Tibial nerve (tissue), 4 donors: ENCODE measurements around the gene IFNA14. TPM values are rescaled to one million over a fixed set of nuclear protein-coding genes. Genes with fewer than 3 reads are reported as not detected.
"Not testable (repeated sequence)": the region's sequence is repeated elsewhere in the genome, so short reads cannot be mapped to it uniquely, and the experiment has no call there.

Source experiments
- DNase-seq, 2 donors: peaks; one replicate each; pipeline ENCODE4 v3.0.0-alpha.2; 2019; ENCODE audit warnings: low spot score in 2 of 2
- H3K27ac ChIP-seq, 4 donors: fragments of 200-600 bp; sonication (generic) in 3 of 4; one replicate each; pipeline ENCODE4 v1.5.1; 2017 to 2019; ENCODE audit warnings: mild to moderate bottlenecking in 1 of 4
- H3K27me3 ChIP-seq, 2 donors: fragments of 200-600 bp; sonication (generic) in 1 of 2; one replicate each; pipeline versions ENCODE4 v1.5.1 to v1.6.0; 2017 to 2019
- H3K36me3 ChIP-seq, 3 donors: fragments of 200-600 bp; sonication (generic); one replicate each; pipeline ENCODE4 v1.5.1; 2018 to 2019
- H3K4me1 ChIP-seq, 4 donors: fragments of 200-600 bp; sonication (generic) in 3 of 4; one replicate each; pipeline ENCODE4 v1.5.1; 2017 to 2019
- H3K4me3 ChIP-seq, 4 donors: fragments of 200-600 bp; sonication (generic) in 3 of 4; one replicate each; pipeline ENCODE4 v1.5.1; 2017 to 2019; ENCODE audit warnings: mild to moderate bottlenecking in 1 of 4, moderate library complexity in 1 of 4
- H3K9me3 ChIP-seq, 4 donors: fragments of 200-600 bp; sonication (generic) in 3 of 4; one replicate each; pipeline ENCODE4 v1.5.1; 2017 to 2019
- EP300 ChIP-seq, 2 donors: sonication (generic); formaldehyde crosslinking; IDR thresholded peaks; one replicate each; pipeline ENCODE4 v1.6.1; 2017; ENCODE audit warnings: antibody characterized with exemption in 2 of 2, mild to moderate bottlenecking in 1 of 2
- POLR2A ChIP-seq, 2 donors: fragments of 450-650 bp; IDR thresholded peaks; one replicate each; pipeline ENCODE4 v1.6.1; 2017; ENCODE audit warnings: antibody characterized with exemption in 2 of 2, mild to moderate bottlenecking in 2 of 2, moderate library complexity in 2 of 2
- WGBS, 2 donors: methylation state at CpG; one replicate each; pipeline ENCODE4 v1.1.5; 2018; 5-methylcytosine and 5-hydroxymethylcytosine counted together
- total RNA-seq, 4 donors: library from RNA; depleted of rRNA; stranded (reverse); fragments of >200 nt; gene quantifications; one replicate each; pipeline ENCODE4 v1.1.0, GENCODE V29; 2016
- TF ChIP-seq, protein P1 (sequence below), 5 experiments: fragments of 200-600 bp in 3 of 5; fragments of 450-650 bp in 2 of 5; sonication (generic) in 3 of 5; IDR thresholded peaks; one replicate each; pipeline ENCODE4 v1.5.1; 2016 to 2019; ENCODE audit warnings: antibody characterized with exemption in 5 of 5, mild to moderate bottlenecking in 3 of 5, moderate library complexity in 2 of 5

IFNA14 gene
- total RNA-seq, 4 donors from 2014 or later: not detected

DNA sequence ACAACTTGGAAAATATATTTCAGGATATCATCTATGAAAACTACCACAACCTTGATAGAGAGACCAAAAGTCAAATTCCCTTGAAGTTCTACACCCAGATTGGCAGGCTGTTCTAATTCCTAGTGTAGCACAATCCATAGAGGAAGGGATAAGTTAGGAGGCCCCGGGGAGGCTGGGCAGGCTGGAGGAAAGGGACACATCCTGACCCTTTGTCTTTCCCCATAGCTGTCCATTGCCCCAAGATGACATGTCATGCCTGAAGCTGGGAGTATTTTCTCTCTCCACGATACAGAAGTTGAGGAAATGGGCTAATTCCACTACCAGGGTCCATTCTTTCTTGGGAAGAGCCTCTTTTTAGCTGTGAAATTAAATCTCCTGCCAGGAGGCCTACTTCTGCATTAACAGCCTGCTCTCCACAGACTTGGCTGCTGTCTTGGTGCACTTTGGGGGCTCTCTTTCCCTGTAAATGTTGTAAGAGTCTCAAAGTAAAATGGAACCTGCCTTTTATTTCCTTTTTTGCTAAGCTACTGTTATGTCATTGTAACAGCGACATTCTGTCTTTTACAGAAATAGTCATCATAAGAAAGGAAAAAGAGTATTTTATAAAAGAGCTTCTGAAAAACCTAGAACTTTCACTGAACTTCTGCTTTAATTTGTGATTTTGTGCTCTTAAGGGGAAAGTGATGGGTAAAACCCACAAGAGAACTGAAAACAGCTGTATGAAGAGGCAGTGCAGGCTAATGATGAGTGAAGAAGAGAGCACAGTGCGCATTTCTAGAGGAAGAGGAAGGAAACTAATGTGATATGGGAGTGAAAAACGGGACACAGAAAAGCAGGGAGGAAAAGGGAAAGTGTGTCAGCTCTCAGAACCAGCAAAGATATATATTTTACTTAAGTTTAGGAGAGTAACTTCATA, 26.1 kb downstream of the IFNA14 start:
- H3K27ac ChIP-seq, H3K36me3 ChIP-seq, H3K27me3 ChIP-seq, DNase-seq, H3K9me3 ChIP-seq, H3K4me1 ChIP-seq, H3K4me3 ChIP-seq: not testable (repeated sequence)
- TF ChIP-seq, protein P1, sequence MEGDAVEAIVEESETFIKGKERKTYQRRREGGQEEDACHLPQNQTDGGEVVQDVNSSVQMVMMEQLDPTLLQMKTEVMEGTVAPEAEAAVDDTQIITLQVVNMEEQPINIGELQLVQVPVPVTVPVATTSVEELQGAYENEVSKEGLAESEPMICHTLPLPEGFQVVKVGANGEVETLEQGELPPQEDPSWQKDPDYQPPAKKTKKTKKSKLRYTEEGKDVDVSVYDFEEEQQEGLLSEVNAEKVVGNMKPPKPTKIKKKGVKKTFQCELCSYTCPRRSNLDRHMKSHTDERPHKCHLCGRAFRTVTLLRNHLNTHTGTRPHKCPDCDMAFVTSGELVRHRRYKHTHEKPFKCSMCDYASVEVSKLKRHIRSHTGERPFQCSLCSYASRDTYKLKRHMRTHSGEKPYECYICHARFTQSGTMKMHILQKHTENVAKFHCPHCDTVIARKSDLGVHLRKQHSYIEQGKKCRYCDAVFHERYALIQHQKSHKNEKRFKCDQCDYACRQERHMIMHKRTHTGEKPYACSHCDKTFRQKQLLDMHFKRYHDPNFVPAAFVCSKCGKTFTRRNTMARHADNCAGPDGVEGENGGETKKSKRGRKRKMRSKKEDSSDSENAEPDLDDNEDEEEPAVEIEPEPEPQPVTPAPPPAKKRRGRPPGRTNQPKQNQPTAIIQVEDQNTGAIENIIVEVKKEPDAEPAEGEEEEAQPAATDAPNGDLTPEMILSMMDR (IDR thresholded peaks at IDR 0.05): peak in 1 of 5 experiments; percentile 16
- 40 to 46% methylated on average over 5 of the region's 5 CpGs for WGBS, 2 donors

DNA sequence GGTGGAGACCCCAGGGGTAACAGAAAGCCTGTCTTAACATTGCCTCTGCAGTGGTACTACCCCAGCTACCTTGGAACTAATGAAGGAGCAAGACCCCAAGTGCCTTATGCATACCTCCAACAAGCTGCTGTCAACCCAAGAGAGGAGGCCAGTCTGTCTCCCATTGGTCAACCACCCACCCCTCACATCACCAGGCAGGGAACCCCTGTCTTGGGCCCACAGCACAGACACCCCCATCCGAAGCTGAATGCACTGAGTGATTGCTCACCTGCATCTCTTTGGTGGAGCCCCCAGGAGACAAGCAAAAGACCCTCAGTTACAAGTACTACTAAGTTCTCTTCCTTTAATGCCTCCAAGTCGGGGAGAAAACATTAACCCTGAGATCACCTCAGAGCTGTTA, 27.6 kb downstream of the IFNA14 start:
- not testable (repeated sequence) for H3K9me3 ChIP-seq, H3K36me3 ChIP-seq, H3K4me3 ChIP-seq, H3K27me3 ChIP-seq, H3K27ac ChIP-seq, H3K4me1 ChIP-seq, DNase-seq
- 39 to 70% methylated on average over 2 of the region's 2 CpGs for WGBS, 2 donors

DNA sequence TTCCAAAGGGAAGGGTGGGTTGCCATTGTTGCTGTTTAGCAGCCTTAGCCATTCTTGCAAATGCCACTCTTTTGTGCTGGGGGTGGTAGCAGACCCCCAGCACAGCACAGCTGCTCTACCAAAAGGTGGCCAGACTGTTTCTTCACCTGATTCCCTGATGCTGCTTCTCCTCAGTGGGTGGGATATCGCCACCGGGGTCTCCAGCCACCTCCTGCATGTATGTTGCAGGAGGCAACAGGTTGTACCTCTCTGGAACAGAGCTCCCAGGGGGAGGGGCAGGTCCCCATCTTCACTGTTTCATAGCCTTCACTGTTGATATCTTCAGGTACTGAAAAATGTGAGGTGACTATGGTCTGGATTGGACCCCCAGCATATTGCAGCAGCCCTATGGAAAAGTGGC, 29.0 kb downstream of the IFNA14 start:
- H3K4me3 ChIP-seq, H3K27me3 ChIP-seq, DNase-seq, H3K36me3 ChIP-seq, H3K27ac ChIP-seq, H3K4me1 ChIP-seq, H3K9me3 ChIP-seq: not testable (repeated sequence)
- 100% methylated on average over 1 to 2 of the region's 2 CpGs for WGBS, 2 donors

DNA sequence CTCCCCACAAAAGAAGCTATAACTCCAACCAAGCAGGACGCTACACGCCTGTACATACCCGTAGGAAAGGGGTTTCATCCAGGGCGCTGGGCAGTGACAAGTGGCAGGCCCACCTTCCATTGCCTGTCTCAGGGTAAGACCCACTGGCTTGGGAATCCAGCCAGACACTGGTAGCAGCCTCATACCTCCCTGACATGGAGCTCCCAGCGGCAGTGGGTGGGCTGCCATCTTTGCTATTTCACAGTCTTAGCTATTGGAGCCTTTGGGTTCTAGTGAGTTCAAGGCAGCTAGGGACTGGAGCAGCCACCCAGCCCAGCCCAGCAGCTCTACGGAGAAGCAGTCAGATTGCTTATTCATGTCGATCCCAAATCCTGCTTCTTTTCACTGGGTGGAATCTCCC, 29.5 kb downstream of the IFNA14 start:
- no peaks in the 10 kb centered on the region for H3K36me3 ChIP-seq
- H3K4me1 ChIP-seq: no peaks in the 10 kb centered on the region
- H3K27ac ChIP-seq: no peak overlapping the region
- H3K4me3 ChIP-seq: no peak overlapping the region
- no peaks in the 10 kb centered on the region for H3K9me3 ChIP-seq
- no peaks in the 10 kb centered on the region for H3K27me3 ChIP-seq
- WGBS, 2 donors: 94% methylated on average over 6 of the region's 7 CpGs
- no peak for DNase-seq
- no peak for TF ChIP-seq POLR2A (IDR thresholded peaks at IDR 0.05)
- no peak for TF ChIP-seq EP300 (IDR thresholded peaks at IDR 0.05)
- TF ChIP-seq, protein P1 (IDR thresholded peaks at IDR 0.05): no peak

DNA sequence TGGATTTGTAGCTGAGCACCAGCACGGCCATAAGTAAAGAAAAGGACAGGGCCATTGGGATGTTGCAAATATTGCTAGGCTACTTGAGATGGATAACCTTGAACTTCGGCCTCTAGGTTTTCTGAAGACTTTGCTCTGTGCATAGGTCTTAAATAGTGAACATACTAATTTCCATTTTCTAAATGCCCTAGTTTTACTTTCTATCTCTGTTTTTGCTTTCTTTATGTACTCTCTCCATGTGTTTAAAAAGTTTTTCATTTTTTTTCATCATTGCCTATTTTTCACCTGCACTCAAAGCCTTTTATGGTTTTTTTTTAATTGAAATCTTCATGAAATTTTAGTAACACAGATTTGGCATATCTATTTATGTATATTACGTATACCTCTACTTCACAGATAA, 32.8 kb downstream of the IFNA14 start, which contains the start of gene IFNA10:
Gene IFNA10, minus strand, starts transcription at position 101 of the 400 bp plus-strand sequence. Its CDS starts 46 bp downstream, at position 55.
- 82 to 89% methylated on average over 3 of the region's 3 CpGs for WGBS, 2 donors
- not testable (repeated sequence) for H3K9me3 ChIP-seq, H3K27ac ChIP-seq, H3K4me1 ChIP-seq, DNase-seq, H3K36me3 ChIP-seq, H3K4me3 ChIP-seq, H3K27me3 ChIP-seq

DNA sequence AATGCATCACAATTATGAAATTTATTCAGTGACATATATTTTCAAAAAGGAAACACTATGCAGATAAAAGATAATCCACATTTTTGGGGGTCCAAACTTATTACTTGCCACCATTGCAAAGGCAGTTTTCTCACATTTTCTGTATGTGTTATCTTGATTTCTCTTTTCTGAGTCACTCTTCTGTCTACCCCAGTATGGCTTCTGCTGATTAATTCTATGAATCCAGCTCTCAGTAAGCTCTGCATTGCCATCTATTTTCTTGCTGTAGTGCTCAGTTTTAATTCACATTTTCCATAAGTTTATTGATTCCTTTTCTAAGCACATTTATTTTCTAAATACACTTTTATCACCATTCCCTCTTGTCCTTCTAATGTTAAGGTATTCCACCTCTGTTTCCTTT, 34.6 kb downstream of the IFNA14 start:
- no peaks in the 10 kb centered on the region for H3K9me3 ChIP-seq
- DNase-seq: no peak

DNA sequence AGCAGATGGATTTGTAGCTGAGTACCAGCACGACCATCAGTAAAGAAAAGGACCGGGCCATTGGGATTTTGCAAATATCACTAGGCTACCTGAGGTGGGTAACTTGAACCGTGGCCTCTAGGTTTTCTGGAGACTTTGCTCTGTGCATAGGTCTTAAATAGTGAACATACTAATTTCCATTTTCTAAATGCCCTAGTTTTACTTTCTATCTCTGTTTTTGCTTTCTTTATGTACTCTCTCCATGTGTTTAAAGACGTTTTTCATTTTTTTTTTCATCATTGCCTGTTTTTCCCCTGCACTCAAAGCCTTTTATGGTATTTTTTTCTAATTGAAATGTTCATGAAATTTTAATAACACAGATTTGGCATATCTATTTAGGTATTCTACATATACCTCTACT, 37.7 kb downstream of the IFNA14 start, which contains the start of gene IFNA7:
Gene IFNA7, minus strand, starts transcription at position 101 of the 400 bp plus-strand sequence. Its CDS starts 40 bp downstream, at position 61.
- H3K9me3 ChIP-seq, H3K4me1 ChIP-seq, H3K36me3 ChIP-seq, DNase-seq, H3K4me3 ChIP-seq, H3K27me3 ChIP-seq, H3K27ac ChIP-seq: not testable (repeated sequence)
- WGBS, 2 donors: 70 to 72% methylated on average over 4 of the region's 4 CpGs

More for the DNA sequence above, 34.6 kb downstream of the IFNA14 start:
- Histone ChIP-seq H3K4me1 (no peaks in the 10 kb centered on the region), H3K27ac (no peak overlapping the region), H3K36me3 (no peaks in the 10 kb centered on the region), H3K27me3 (no peaks in the 10 kb centered on the region), H3K4me3 (no peak overlapping the region)
- TF ChIP-seq POLR2A (IDR thresholded peaks at IDR 0.05) (no peak), EP300 (IDR thresholded peaks at IDR 0.05) (no peak)
- TF ChIP-seq, protein P1 (IDR thresholded peaks at IDR 0.05): no peak
